ENCODE measurements around the gene DNAJC30. TPM values are rescaled to one million over a fixed set of nuclear protein-coding genes. Genes with fewer than 3 reads are reported as not detected.

Gene DNAJC30
- total RNA-seq, 1 donor from 2014 or later, result 11.7 TPM

DNA sequence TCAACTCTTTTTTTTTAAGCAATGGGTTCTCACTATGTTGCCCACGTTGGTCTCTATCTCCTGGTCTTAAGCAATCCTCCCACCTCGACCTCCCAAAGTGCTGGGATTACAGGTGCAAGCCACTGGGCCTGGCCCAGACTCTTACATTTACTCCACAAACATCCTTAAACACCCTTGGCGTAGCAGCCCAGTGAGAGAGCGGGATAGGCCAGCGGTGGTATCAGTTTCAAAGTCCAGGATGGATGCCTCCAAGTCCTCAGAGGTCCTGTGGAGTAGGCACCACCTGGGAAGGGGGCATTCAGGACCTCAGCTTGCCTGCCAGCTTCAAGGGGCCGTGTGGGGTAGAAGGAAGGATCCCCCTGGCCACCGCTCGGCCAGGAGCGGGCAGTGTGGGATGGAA, 33.7 kb downstream of the DNAJC30 start:
- DNase-seq (ENCODE audit: low spot score), result no peak

GRCh38 chr7:73648593-73649332, 34.5 kb downstream of the DNAJC30 start:
- no peak for DNase-seq (ENCODE audit: low spot score)

GRCh38 chr7:73647725-73648592, 35.3 kb downstream of the DNAJC30 start:
- DNase-seq (ENCODE audit: low spot score), result no peak

- DNase-seq (ENCODE audit: low spot score), result no peak
These were observed 36.2 kb downstream of the DNAJC30 start for GRCh38 chr7:73646785-73647724.

- DNase-seq (ENCODE audit: low spot score), result no peak
These were observed 37.5 kb downstream of the DNAJC30 start for GRCh38 chr7:73645643-73646174.

- DNase-seq (ENCODE audit: low spot score), result no peak
These were observed 38.5 kb downstream of the DNAJC30 start for GRCh38 chr7:73644688-73645286.

- DNase-seq (ENCODE audit: low spot score), result no peak
These were observed 40.4 kb downstream of the DNAJC30 start for GRCh38 chr7:73642834-73643233.

GRCh38 chr7:73638911-73639310, 44.3 kb downstream of the DNAJC30 start:
- no peak for DNase-seq (ENCODE audit: low spot score)

GRCh38 chr7:73635428-73636200, 47.6 kb downstream of the DNAJC30 start:
- DNase-seq (ENCODE audit: low spot score), result no peak

DNA sequence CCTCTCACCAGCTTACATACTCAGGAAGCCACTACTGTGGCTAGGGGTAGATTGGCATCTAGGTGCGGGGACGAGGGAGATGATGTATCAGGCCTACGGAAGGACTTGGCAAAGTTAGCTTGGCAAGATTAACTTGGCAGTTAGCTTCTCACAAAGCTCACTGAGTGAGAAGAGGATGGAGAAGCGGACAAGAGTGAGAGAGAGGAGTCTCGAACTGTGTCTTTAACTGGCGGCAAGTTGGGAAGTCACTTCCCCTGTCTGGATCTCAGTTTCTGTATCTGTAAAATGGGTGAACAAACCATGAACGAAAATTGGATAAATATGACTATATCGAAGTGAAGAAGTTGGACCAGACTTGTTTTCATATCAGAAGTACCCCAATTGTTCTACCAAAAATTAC, 49.4 kb downstream of the DNAJC30 start:
- DNase-seq (ENCODE audit: low spot score), result no peak

DNA sequence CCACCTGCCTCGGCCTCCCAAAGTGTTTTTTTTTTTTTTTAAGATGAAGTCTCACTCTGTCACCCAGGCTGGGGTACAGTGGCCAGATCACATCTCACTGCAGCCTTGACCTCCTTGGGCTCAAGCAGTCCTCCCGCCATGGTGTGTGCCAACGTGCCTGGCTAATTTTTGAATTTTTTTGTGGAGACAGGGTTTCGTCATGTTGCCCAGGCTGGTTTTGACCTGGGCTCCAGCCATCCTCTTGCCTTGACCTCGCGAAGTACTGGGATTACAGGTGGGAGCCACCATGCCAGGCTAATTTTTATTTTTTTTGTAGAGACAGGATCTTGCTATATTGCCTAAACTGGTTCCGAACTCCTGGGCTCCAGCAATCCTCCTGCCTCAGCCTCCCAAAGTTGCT, 49.9 kb downstream of the DNAJC30 start:
- no peak for DNase-seq (ENCODE audit: low spot score)

DNA sequence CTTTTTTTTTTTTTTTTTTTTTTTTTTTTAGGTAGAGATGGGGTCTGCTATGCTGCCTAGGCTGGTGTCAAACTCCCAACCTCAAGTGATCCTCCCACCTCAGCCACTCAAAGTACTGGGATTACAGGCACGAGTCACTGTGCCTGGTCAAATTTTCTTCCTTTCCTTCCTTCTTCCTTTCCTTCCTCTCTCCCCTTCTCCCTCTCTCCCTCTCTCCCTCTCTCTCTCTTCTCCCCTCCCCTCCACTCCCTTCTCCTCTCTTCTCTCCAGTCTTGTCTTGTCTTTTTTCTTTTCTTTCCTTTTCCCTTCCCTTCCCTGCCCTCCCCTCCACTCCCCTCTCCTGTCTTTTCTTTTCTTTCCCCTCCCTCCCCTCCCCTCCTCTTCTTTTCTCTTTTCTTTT, 51.7 kb downstream of the DNAJC30 start:
- no peak for DNase-seq (ENCODE audit: low spot score)

Small RNA genes within 50 kb of the gene (microRNA-seq; reads per million reads assigned to microRNA genes)
- not detected for gene MIR4284 (ENCODE audit: borderline number of aligned reads)

Other genes with a start within 250 kb of the DNAJC30 start
- 0.77 TPM for gene FZD9, start 249.7 kb downstream of the DNAJC30 start, total RNA-seq
- 54.5 TPM for gene BAZ1B, start 161.2 kb downstream of the DNAJC30 start, total RNA-seq
- gene BCL7B, start 125.8 kb downstream of the DNAJC30 start, total RNA-seq, result 80.1 TPM
- 36.9 TPM for gene TBL2, start 104.9 kb downstream of the DNAJC30 start, total RNA-seq
- gene MLXIPL, start 58.9 kb downstream of the DNAJC30 start, total RNA-seq, result 91.5 TPM
- gene VPS37D, start 15.6 kb downstream of the DNAJC30 start, total RNA-seq, result 2.0 TPM
- 51.9 TPM for gene BUD23, start 144 bp upstream of the DNAJC30 start, total RNA-seq
- 3.5 TPM for gene STX1A, start 36.2 kb upstream of the DNAJC30 start, total RNA-seq
- gene ABHD11, start 55.3 kb upstream of the DNAJC30 start, total RNA-seq, result 14.3 TPM
- gene CLDN3, start 86.8 kb upstream of the DNAJC30 start, total RNA-seq, result not detected
- gene CLDN4, start 147.5 kb upstream of the DNAJC30 start, total RNA-seq, result 0.71 TPM
- gene METTL27, start 159.1 kb upstream of the DNAJC30 start, total RNA-seq, result 1.7 TPM
- gene TMEM270, start 177.7 kb upstream of the DNAJC30 start, total RNA-seq, result not detected

Data from mesenteric fat pad (tissue), 1 donor.